SIG-M5 (cell line): Measurements from ENCODE around the gene SYNDIG1L.

Experiments used
- DNase-seq: peaks from one replicate; lab custom pipeline; 2025; lab: John Stamatoyannopoulos, UW

The SYNDIG1L gene

GRCh38 chr14:74429221-74429691 lies 3.2 kb upstream of the SYNDIG1L start:
- DNase-seq, result no peak

GRCh38 chr14:74427651-74428050 lies 1.6 kb upstream of the SYNDIG1L start:
- DNase-seq, result no peak

- DNase-seq, result no peak
Observed at GRCh38 chr14:74425525-74426201, 347 bp downstream of the SYNDIG1L start.

- DNase-seq, result no peak
Observed at GRCh38 chr14:74424606-74425005, 1.4 kb downstream of the SYNDIG1L start.

- no peak for DNase-seq
Observed at GRCh38 chr14:74423246-74423645, 2.8 kb downstream of the SYNDIG1L start.

GRCh38 chr14:74421981-74422380 lies 4.0 kb downstream of the SYNDIG1L start:
- DNase-seq, result no peak

- DNase-seq, result no peak
Observed at GRCh38 chr14:74419086-74419485, 6.9 kb downstream of the SYNDIG1L start.

GRCh38 chr14:74418031-74418430 lies 8.0 kb downstream of the SYNDIG1L start:
- DNase-seq, result no peak

- no peak for DNase-seq
Observed at GRCh38 chr14:74417611-74418010, 8.4 kb downstream of the SYNDIG1L start.

- DNase-seq, result no peak
Observed at GRCh38 chr14:74417201-74417600, 8.8 kb downstream of the SYNDIG1L start.

- DNase-seq, result no peak
Observed at GRCh38 chr14:74415115-74415437, 10.9 kb downstream of the SYNDIG1L start.

- no peak for DNase-seq
Observed at GRCh38 chr14:74414403-74415114, 11.5 kb downstream of the SYNDIG1L start.

- DNase-seq, result no peak
Observed at GRCh38 chr14:74413627-74414026, 12.4 kb downstream of the SYNDIG1L start.

- no peak for DNase-seq
Observed at GRCh38 chr14:74412753-74413152, 13.3 kb downstream of the SYNDIG1L start.

GRCh38 chr14:74411671-74412070 lies 14.3 kb downstream of the SYNDIG1L start:
- DNase-seq, result no peak

GRCh38 chr14:74409441-74409840 lies 16.6 kb downstream of the SYNDIG1L start:
- DNase-seq, result no peak

- DNase-seq, result no peak
Observed at GRCh38 chr14:74408870-74409269, 17.1 kb downstream of the SYNDIG1L start.

- DNase-seq, result no peak
Observed at GRCh38 chr14:74407801-74408154, 18.2 kb downstream of the SYNDIG1L start.

- DNase-seq, result no peak
Observed at GRCh38 chr14:74407021-74407800, 18.8 kb downstream of the SYNDIG1L start.

- DNase-seq, result no peak
Observed at GRCh38 chr14:74405663-74406062, 20.3 kb downstream of the SYNDIG1L start.

GRCh38 chr14:74404435-74404834 lies 21.6 kb downstream of the SYNDIG1L start:
- no peak for DNase-seq

GRCh38 chr14:74403619-74404417 lies 22.2 kb downstream of the SYNDIG1L start:
- no peak for DNase-seq
